ENCODE results near the gene FER. TPM values are rescaled to one million over a fixed set of nuclear protein-coding genes. Genes with fewer than 3 reads are reported as not detected.

FER gene
- total and polyA plus RNA-seq, 2 of the 8 experiments (the other 6 are each of a cell fraction or from before 2014, with no cell fraction given): 1.3 to 15.8 TPM

- no peaks in the 10 kb centered on the region for H4K20me1 ChIP-seq (replicated peaks in 1 of 2; ENCODE audit: control insufficient read depth in 1 of 2, insufficient read depth in 2 of 2, low read length in 2 of 2)
- no peak overlapping the region for H4K5ac ChIP-seq (ENCODE audit: insufficient read length, low read depth, low read length)
- FAIRE-seq (no peak), DNase-seq (ENCODE audit: low read depth in 1 of 2, low spot score in 2 of 2) (no peak)
- ChIA-PET CTCF (ENCODE audit: partially characterized antibody) (no interaction called here), POLR2A (ENCODE audit: partially characterized antibody) (no interaction called here)
- no peak overlapping the region for H3K14ac ChIP-seq (ENCODE audit: insufficient read length)
- no peak overlapping the region for H2BK12ac ChIP-seq (ENCODE audit: low read depth, low read length)
- WGBS, 2 experiments (ENCODE audit: extremely low coverage in 1 of 2, insufficient coverage in 1 of 2, insufficient read length in 1 of 2, insufficient replicate concordance in 2 of 2, low coverage in 1 of 2, low lambda C conversion rate in 2 of 2, missing lambda C conversion rate in 1 of 2): 88% methylated on average over 4 of the region's 4 CpGs; no CpG with 5 or more reads in 1 of the 2 experiments
- H3K4me1 ChIP-seq (replicated peaks in 1 of 4; ENCODE audit: control insufficient read depth in 3 of 4, insufficient read depth in 4 of 4, low read length in 3 of 4): no peaks in the 10 kb centered on the region
- H3K9me3 ChIP-seq (ENCODE audit: insufficient read depth in 2 of 2, low read depth in 1 of 2, low read length in 1 of 2): no peaks in the 10 kb centered on the region
- no peaks in the 10 kb centered on the region for H3K36me3 ChIP-seq (ENCODE audit: control insufficient read depth in 2 of 4, insufficient read depth in 4 of 4, low read length in 3 of 4)
- no peak overlapping the region for H3K9ac ChIP-seq (replicated peaks in 1 of 4; ENCODE audit: extremely low read depth in 1 of 4, low read depth in 3 of 4, low read length in 3 of 4)
- H3K27me3 ChIP-seq (replicated peaks in 1 of 4; ENCODE audit: control insufficient read depth in 3 of 4, extremely low read depth in 1 of 4, insufficient read depth in 3 of 4, low read length in 3 of 4): no peaks in the 10 kb centered on the region
- no peak overlapping the region for H2AK5ac ChIP-seq (ENCODE audit: low read depth, low read length)
- H3K79me1 ChIP-seq (ENCODE audit: low read depth, low read length): no peaks in the 10 kb centered on the region
- no peaks in the 10 kb centered on the region for H3K23me2 ChIP-seq (ENCODE audit: low read depth, low read length)
- H2BK20ac ChIP-seq (ENCODE audit: low read length): no peak overlapping the region
- H3K56ac ChIP-seq (replicated peaks; ENCODE audit: insufficient read length, low read depth, low read length): no peak overlapping the region
- H3K79me2 ChIP-seq (ENCODE audit: control insufficient read depth in 1 of 2, insufficient read depth in 2 of 2, low read length in 2 of 2): no peaks in the 10 kb centered on the region
- H2BK120ac ChIP-seq (replicated peaks; ENCODE audit: low read depth, low read length): no peak overlapping the region
- no peak overlapping the region for H3K4ac ChIP-seq (replicated peaks; ENCODE audit: insufficient read length, low read depth, low read length)
- H2BK5ac ChIP-seq (ENCODE audit: low read depth, low read length): no peak overlapping the region
- no peak overlapping the region for H4K91ac ChIP-seq (replicated peaks; ENCODE audit: insufficient read length, low read length)
- H3K27ac ChIP-seq (ENCODE audit: low read depth, low read length): no peak overlapping the region
- H4K8ac ChIP-seq (ENCODE audit: extremely low read depth, insufficient read depth, low read length): no peak overlapping the region
- no peak overlapping the region for H3K4me2 ChIP-seq (ENCODE audit: insufficient read depth in 1 of 2, low read depth in 2 of 2, low read length in 2 of 2)
- no peak overlapping the region for H3K18ac ChIP-seq (ENCODE audit: extremely low read depth, low read length)
- no peak overlapping the region for H3K23ac ChIP-seq (ENCODE audit: insufficient read length)
- no peak overlapping the region for H2AFZ ChIP-seq (ENCODE audit: low read length)
- H3K4me3 ChIP-seq (ENCODE audit: extremely low read depth in 1 of 4, insufficient read depth in 2 of 4, low read depth in 3 of 4, low read length in 4 of 4): no peak overlapping the region
- H2BK15ac ChIP-seq (ENCODE audit: low read length): no peak overlapping the region
- TF ChIP-seq RAD21 (IDR thresholded peaks at IDR 0.05 in 1 of 2, conservative IDR thresholded peaks at IDR 0.05 in 1 of 2; ENCODE audit: low read depth in 2 of 2, low read length in 2 of 2) (no peak), POU5F1 (IDR thresholded peaks at IDR 0.05; ENCODE audit: low read depth, low read length) (no peak), TEAD4 (IDR thresholded peaks at IDR 0.05; ENCODE audit: low read depth, low read length) (no peak), NRF1 (IDR thresholded peaks at IDR 0.05; ENCODE audit: low read depth, low read length) (no peak), RNF2 (IDR thresholded peaks at IDR 0.05; ENCODE audit: borderline replicate concordance, low read depth, low read length, missing control alignments, poor library complexity, severe bottlenecking) (no peak), HDAC2 (IDR thresholded peaks at IDR 0.05; ENCODE audit: borderline replicate concordance in 1 of 2, low read depth in 2 of 2, low read length in 2 of 2) (no peak), POLR2AphosphoS5 (IDR thresholded peaks at IDR 0.05; ENCODE audit: low read depth, low read length) (no peak), TAF1 (IDR thresholded peaks at IDR 0.05; ENCODE audit: low read depth, low read length) (no peak), MAFK (IDR thresholded peaks at IDR 0.05; ENCODE audit: low read depth, low read length) (no peak), FOSL1 (IDR thresholded peaks at IDR 0.05; ENCODE audit: insufficient read depth, low read depth, low read length) (no peak), KDM1A (IDR thresholded peaks at IDR 0.05; ENCODE audit: borderline replicate concordance, low read length) (no peak), SIX5 (IDR thresholded peaks at IDR 0.05; ENCODE audit: low read depth, low read length) (no peak), CEBPB (IDR thresholded peaks at IDR 0.05; ENCODE audit: low read depth, low read length) (no peak), ATF3 (IDR thresholded peaks at IDR 0.05; ENCODE audit: insufficient read depth, low read depth, low read length) (no peak), SP4 (IDR thresholded peaks at IDR 0.05; ENCODE audit: low read length) (no peak)
Measured at GRCh38 chr5:109035436-109035835, 287.7 kb downstream of the FER start.
